ENCODE data around the gene SLC16A8.

The SLC16A8 gene

DNA sequence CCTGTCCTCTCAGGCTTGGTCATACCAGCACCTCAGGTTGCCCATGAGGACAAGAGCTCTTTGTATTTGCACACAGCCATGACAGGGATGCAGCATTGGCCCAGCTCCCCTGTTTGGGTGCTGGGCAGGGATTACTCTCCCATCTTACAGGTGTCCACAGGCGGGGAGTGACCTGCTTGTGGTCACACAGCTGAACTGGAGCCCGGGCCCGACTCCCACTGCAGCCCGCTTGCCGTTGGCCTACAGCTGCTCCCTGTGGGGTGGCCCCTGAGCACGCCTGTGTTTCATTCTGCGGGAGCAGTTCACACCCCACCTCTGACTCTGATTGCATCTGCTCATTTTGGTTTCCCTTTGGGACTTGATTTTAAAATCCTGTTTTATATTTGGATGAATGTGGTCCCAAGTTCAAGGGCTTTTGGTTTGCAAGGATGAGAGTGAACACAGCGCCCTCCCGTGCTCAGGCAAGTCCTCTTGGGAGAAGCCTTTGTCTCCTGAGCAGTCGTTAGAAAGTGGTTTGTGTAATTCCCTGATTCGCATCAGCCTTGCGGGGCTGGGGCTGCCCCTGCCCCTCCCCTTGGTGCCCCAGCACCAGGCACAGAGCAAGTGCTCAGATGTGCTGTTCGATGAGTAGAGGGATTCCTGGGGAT, 17.5 kb downstream of the SLC16A8 start:
- no peak overlapping the region for H3K4me3 ChIP-seq (ENCODE audit: low read length)

DNA sequence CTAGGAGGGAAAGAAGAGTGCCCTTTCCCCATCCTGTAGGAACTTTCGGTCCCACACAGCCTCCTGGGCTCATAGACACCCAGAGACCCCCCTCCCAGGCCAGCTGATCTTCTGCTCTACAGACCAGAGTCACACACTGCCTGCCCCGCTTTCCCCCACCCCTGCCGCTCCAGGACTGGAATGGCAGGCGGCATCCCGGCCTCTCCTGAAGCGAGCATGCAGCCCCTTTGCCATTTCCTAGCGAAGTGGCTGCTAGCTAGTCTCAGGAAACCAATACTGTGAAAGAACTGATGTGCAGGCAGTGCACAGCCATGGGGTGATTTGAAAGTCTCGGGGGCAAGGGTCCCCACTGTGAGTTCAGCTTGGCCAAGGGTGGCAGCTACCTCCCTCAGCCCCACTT, 18.4 kb downstream of the SLC16A8 start:
- TF ChIP-seq EZH2phosphoT487 (IDR thresholded peaks at IDR 0.05; ENCODE audit: low read length) (no peak), EZH2 (optimal IDR thresholded peaks at IDR 0.05; ENCODE audit: low read depth, low read length) (no peak)
- TF ChIP-seq, protein P1, sequence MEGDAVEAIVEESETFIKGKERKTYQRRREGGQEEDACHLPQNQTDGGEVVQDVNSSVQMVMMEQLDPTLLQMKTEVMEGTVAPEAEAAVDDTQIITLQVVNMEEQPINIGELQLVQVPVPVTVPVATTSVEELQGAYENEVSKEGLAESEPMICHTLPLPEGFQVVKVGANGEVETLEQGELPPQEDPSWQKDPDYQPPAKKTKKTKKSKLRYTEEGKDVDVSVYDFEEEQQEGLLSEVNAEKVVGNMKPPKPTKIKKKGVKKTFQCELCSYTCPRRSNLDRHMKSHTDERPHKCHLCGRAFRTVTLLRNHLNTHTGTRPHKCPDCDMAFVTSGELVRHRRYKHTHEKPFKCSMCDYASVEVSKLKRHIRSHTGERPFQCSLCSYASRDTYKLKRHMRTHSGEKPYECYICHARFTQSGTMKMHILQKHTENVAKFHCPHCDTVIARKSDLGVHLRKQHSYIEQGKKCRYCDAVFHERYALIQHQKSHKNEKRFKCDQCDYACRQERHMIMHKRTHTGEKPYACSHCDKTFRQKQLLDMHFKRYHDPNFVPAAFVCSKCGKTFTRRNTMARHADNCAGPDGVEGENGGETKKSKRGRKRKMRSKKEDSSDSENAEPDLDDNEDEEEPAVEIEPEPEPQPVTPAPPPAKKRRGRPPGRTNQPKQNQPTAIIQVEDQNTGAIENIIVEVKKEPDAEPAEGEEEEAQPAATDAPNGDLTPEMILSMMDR (IDR thresholded peaks at IDR 0.05; ENCODE audit: low read length), result no peak
- Histone ChIP-seq H3K79me2 (ENCODE audit: low read length) (peaks cover 21% of the 10 kb centered on the region), H3F3A (ENCODE audit: insufficient read depth, low read length) (peaks cover 27% of the 10 kb centered on the region), H3K9ac (ENCODE audit: low read length) (no peak overlapping the region), H3K4me1 (ENCODE audit: low read length) (peaks cover 28% of the 10 kb centered on the region), H2AFZ (ENCODE audit: low read length) (no peak overlapping the region), H3K4me3 (ENCODE audit: low read length) (no peak overlapping the region), H3K9me2 (replicated peaks; ENCODE audit: insufficient read depth, low read length) (no peaks in the 10 kb centered on the region), H3K9me3 (replicated peaks; ENCODE audit: insufficient read depth, low read length) (no peaks in the 10 kb centered on the region), H3K27ac (ENCODE audit: low read length) (no peak overlapping the region), H3K4me2 (ENCODE audit: low read depth, low read length) (no peak overlapping the region), H3K36me3 (replicated peaks; ENCODE audit: insufficient read depth, low read length) (no peaks in the 10 kb centered on the region), H4K20me1 (ENCODE audit: insufficient read depth, low read length) (no peaks in the 10 kb centered on the region), H3K27me3 (replicated peaks; ENCODE audit: insufficient read depth, low read length) (no peaks in the 10 kb centered on the region)
- no peak for DNase-seq

More for the DNA sequence above, 17.5 kb downstream of the SLC16A8 start:
- Histone ChIP-seq H3K4me1 (ENCODE audit: low read length) (peaks cover 37% of the 10 kb centered on the region), H3K79me2 (ENCODE audit: low read length) (peaks cover 25% of the 10 kb centered on the region), H3K9me2 (replicated peaks; ENCODE audit: insufficient read depth, low read length) (no peaks in the 10 kb centered on the region), H3K36me3 (replicated peaks; ENCODE audit: insufficient read depth, low read length) (no peaks in the 10 kb centered on the region), H3K9me3 (replicated peaks; ENCODE audit: insufficient read depth, low read length) (no peaks in the 10 kb centered on the region), H3K4me2 (ENCODE audit: low read depth, low read length) (no peak overlapping the region), H3F3A (ENCODE audit: insufficient read depth, low read length) (peaks cover 30% of the 10 kb centered on the region), H3K27me3 (replicated peaks; ENCODE audit: insufficient read depth, low read length) (no peaks in the 10 kb centered on the region), H2AFZ (ENCODE audit: low read length) (no peak overlapping the region), H4K20me1 (ENCODE audit: insufficient read depth, low read length) (no peaks in the 10 kb centered on the region), H3K9ac (ENCODE audit: low read length) (no peak overlapping the region), H3K27ac (ENCODE audit: low read length) (no peak overlapping the region)
- no peak for TF ChIP-seq EZH2 (optimal IDR thresholded peaks at IDR 0.05; ENCODE audit: low read depth, low read length)
- TF ChIP-seq EZH2phosphoT487 (IDR thresholded peaks at IDR 0.05; ENCODE audit: low read length), result no peak
- TF ChIP-seq, protein P1 (IDR thresholded peaks at IDR 0.05; ENCODE audit: low read length), result no peak
- DNase-seq, result no peak

DNA sequence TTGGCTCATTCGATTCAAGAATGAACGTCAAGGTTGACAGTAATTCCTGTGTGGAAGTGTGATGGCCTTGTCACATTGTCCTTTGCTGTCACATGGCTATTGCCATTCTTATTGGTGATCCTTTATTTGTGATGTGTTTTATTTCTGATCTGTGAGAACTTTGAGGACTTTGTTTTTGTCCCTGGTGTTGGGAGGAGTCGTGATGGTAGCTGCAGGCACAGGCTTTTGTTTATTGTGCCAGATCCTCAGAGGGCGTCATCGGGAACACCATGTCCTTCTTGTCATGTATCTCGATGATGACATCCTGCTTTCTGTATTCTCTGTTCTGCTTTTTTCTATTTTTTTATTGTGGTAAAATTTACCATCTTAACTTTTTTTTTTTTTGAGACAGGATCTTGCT, 21.2 kb downstream of the SLC16A8 start:
- no peak overlapping the region for H3K4me3 ChIP-seq (ENCODE audit: low read length)
- no peaks in the 10 kb centered on the region for H3F3A ChIP-seq (ENCODE audit: insufficient read depth, low read length)
- H3K9me3 ChIP-seq (replicated peaks; ENCODE audit: insufficient read depth, low read length), result no peaks in the 10 kb centered on the region
- H2AFZ ChIP-seq (ENCODE audit: low read length), result no peak overlapping the region
- H3K36me3 ChIP-seq (replicated peaks; ENCODE audit: insufficient read depth, low read length), result no peaks in the 10 kb centered on the region
- H3K9ac ChIP-seq (ENCODE audit: low read length), result no peak overlapping the region
- TF ChIP-seq EZH2 (optimal IDR thresholded peaks at IDR 0.05; ENCODE audit: low read depth, low read length) (no peak), EZH2phosphoT487 (IDR thresholded peaks at IDR 0.05; ENCODE audit: low read length) (no peak)
- TF ChIP-seq, protein P1 (IDR thresholded peaks at IDR 0.05; ENCODE audit: low read length), result no peak
- peaks cover 23% of the 10 kb centered on the region for H3K79me2 ChIP-seq (ENCODE audit: low read length)
- no peak overlapping the region for H3K4me2 ChIP-seq (ENCODE audit: low read depth, low read length)
- H3K9me2 ChIP-seq (replicated peaks; ENCODE audit: insufficient read depth, low read length), result no peaks in the 10 kb centered on the region
- no peaks in the 10 kb centered on the region for H3K27me3 ChIP-seq (replicated peaks; ENCODE audit: insufficient read depth, low read length)
- no peak for DNase-seq
- no peak overlapping the region for H3K27ac ChIP-seq (ENCODE audit: low read length)
- peaks cover 5% of the 10 kb centered on the region for H3K4me1 ChIP-seq (ENCODE audit: low read length)
- no peaks in the 10 kb centered on the region for H4K20me1 ChIP-seq (ENCODE audit: insufficient read depth, low read length)
